Right lobe of liver (tissue), 4 donors: ENCODE measurements around the gene CD151.

Experiments used
- CTCF ChIP-seq, 4 donors: fragments of 200-600 bp in 3 of 4; fragments of 450-650 bp in 1 of 4; IDR thresholded peaks; one replicate each; pipeline versions ENCODE4 v1.5.1 to v1.8.0; 2016 to 2022; ENCODE audit warnings: antibody characterized with exemption in 4 of 4, mild to moderate bottlenecking in 2 of 4
- POLR2A ChIP-seq: fragments of 450-650 bp; IDR thresholded peaks from one replicate; pipeline ENCODE4 v1.6.1; 2017; ENCODE audit warnings: antibody characterized with exemption, mild to moderate bottlenecking
- donor health status: DM: no; HTN: no; CAD: no.
- donor health status: DM: no; HTN: no; CAD: no.
- donor health status: DM: no; HTN: yes; CAD: no.

- no peak for TF ChIP-seq POLR2A
- no peak for TF ChIP-seq CTCF (IDR thresholded peaks at IDR 0.05)
These were observed 20.4 kb upstream of the CD151 start for GRCh38 chr11:812390-812789.
